HEK293 (cell line): Measurements from ENCODE around the gene FSTL5.

Experiments used
- CTCF ChIA-PET: fragments of 350-600 bp; formaldehyde crosslinking; extraction: SDS; loops from one replicate; lab custom pipeline; 2021; ENCODE audit warnings: antibody characterized with exemption; lab: Yijun Ruan, JAX
- POLR2A ChIA-PET: fragments of 300-600 bp; formaldehyde crosslinking; extraction: SDS; loops from one replicate; lab custom pipeline; 2020; ENCODE audit warnings: antibody characterized with exemption, inconsistent platforms; lab: Yijun Ruan, JAX
- H3K27ac ChIP-seq: fragments of 200-500 bp; sonication (Bioruptor generic); 2 replicates; pipeline ENCODE4 v1.5.1; 2014; ENCODE audit warnings: low read depth, low read length, control low read depth, inconsistent platforms; ENCODE audit errors: extremely low read depth
- H3K36me3 ChIP-seq, 2 experiments: fragments of 200-500 bp in 1 of 2; sonication (Bioruptor generic) in 1 of 2; 1 replicate in 1 of 2; 2 replicates in 1 of 2; pipeline ENCODE4 v1.5.1; 2014 to 2017; ENCODE audit warnings: inconsistent platforms in 2 of 2, low read length in 2 of 2; ENCODE audit not compliant: control insufficient read depth in 2 of 2, insufficient read depth in 1 of 2
- H3K4me1 ChIP-seq: fragments of 200-500 bp; sonication (Bioruptor generic); 2 replicates; pipeline ENCODE4 v1.5.1; 2014; ENCODE audit warnings: mild to moderate bottlenecking, low read length, inconsistent platforms; ENCODE audit not compliant: control insufficient read depth, insufficient read depth
- H3K4me3 ChIP-seq: 2 replicates; pipeline ENCODE4 v1.5.1; 2011; ENCODE audit warnings: low read depth, mild to moderate bottlenecking, control low read depth, low read length, moderate library complexity
- H3K9me3 ChIP-seq: fragments of 200-500 bp; sonication (Bioruptor generic); 2 replicates; pipeline ENCODE4 v1.5.1; 2014; ENCODE audit warnings: low read depth, low read length, inconsistent platforms; ENCODE audit not compliant: control insufficient read depth, insufficient read depth
- GLIS1 ChIP-seq: fragments of 450-650 bp; formaldehyde crosslinking; IDR thresholded peaks from 2 replicates; pipeline ENCODE4 v1.5.1; 2016; ENCODE audit warnings: missing biosample characterization, missing genetic modification characterization
- MYNN ChIP-seq: fragments of 450-650 bp; formaldehyde crosslinking; IDR thresholded peaks from 2 replicates; pipeline ENCODE4 v1.5.1; 2016; ENCODE audit warnings: missing biosample characterization, missing genetic modification characterization, borderline replicate concordance
- MZF1 ChIP-seq: fragments of 450-650 bp; formaldehyde crosslinking; IDR thresholded peaks from 2 replicates; pipeline ENCODE4 v1.5.1; 2017; ENCODE audit warnings: missing biosample characterization, missing genetic modification characterization, borderline replicate concordance
- SALL2 ChIP-seq: fragments of 450-650 bp; formaldehyde crosslinking; IDR thresholded peaks from 2 replicates; pipeline ENCODE4 v1.5.0; 2017; ENCODE audit warnings: missing biosample characterization, mild to moderate bottlenecking, missing genetic modification characterization, borderline replicate concordance
- SCRT1 ChIP-seq: fragments of 450-650 bp; formaldehyde crosslinking; IDR thresholded peaks from 2 replicates; pipeline ENCODE4 v1.5.1; 2016; ENCODE audit warnings: missing biosample characterization, missing genetic modification characterization, borderline replicate concordance
- TRIM28 ChIP-seq: IDR thresholded peaks from 2 replicates; pipeline ENCODE4 v1.6.1; 2011; ENCODE audit warnings: low read length, control low read depth, borderline replicate concordance
- ZBTB17 ChIP-seq: fragments of 450-650 bp; formaldehyde crosslinking; IDR thresholded peaks from 2 replicates; pipeline ENCODE4 v1.5.1; 2016; ENCODE audit warnings: missing biosample characterization, missing genetic modification characterization
- ZBTB7A ChIP-seq: fragments of 450-650 bp; formaldehyde crosslinking; IDR thresholded peaks from 2 replicates; pipeline ENCODE4 v1.5.1; 2016; ENCODE audit warnings: low read depth, missing biosample characterization, missing genetic modification characterization
- ZNF157 ChIP-seq: fragments of 450-650 bp; formaldehyde crosslinking; IDR thresholded peaks from 2 replicates; pipeline ENCODE4 v1.5.1; 2016; ENCODE audit warnings: missing biosample characterization, missing genetic modification characterization
- ZNF169 ChIP-seq: fragments of 450-650 bp; formaldehyde crosslinking; IDR thresholded peaks from 2 replicates; pipeline ENCODE4 v1.5.1; 2016; ENCODE audit warnings: missing biosample characterization, missing genetic modification characterization
- ZNF174 ChIP-seq: fragments of 450-650 bp; formaldehyde crosslinking; IDR thresholded peaks from 2 replicates; pipeline ENCODE4 v1.5.0; 2017; ENCODE audit warnings: missing biosample characterization, mild to moderate bottlenecking, missing genetic modification characterization
- ZNF214 ChIP-seq: fragments of 450-650 bp; formaldehyde crosslinking; IDR thresholded peaks from 2 replicates; pipeline ENCODE4 v1.5.1; 2017; ENCODE audit warnings: missing biosample characterization, mild to moderate bottlenecking, missing genetic modification characterization, borderline replicate concordance
- ZNF311 ChIP-seq: fragments of 450-650 bp; formaldehyde crosslinking; IDR thresholded peaks from 2 replicates; pipeline ENCODE4 v1.5.1; 2017; ENCODE audit warnings: missing biosample characterization, missing genetic modification characterization, borderline replicate concordance
- ZNF423 ChIP-seq: fragments of 450-650 bp; formaldehyde crosslinking; IDR thresholded peaks from 2 replicates; pipeline ENCODE4 v1.5.1; 2016; ENCODE audit warnings: missing biosample characterization, missing genetic modification characterization
- ZNF623 ChIP-seq: fragments of 450-650 bp; formaldehyde crosslinking; IDR thresholded peaks from 2 replicates; pipeline ENCODE4 v1.5.1; 2016; ENCODE audit warnings: missing biosample characterization, missing genetic modification characterization
- ZNF707 ChIP-seq: fragments of 450-650 bp; formaldehyde crosslinking; IDR thresholded peaks from 2 replicates; pipeline ENCODE4 v1.5.1; 2016; ENCODE audit warnings: missing biosample characterization, missing genetic modification characterization
- ZNF791 ChIP-seq: fragments of 450-650 bp; formaldehyde crosslinking; IDR thresholded peaks from 2 replicates; pipeline ENCODE4 v1.5.1; 2016; ENCODE audit warnings: missing biosample characterization, missing genetic modification characterization
- TF ChIP-seq, protein P1 (sequence below): fragments of 450-650 bp; formaldehyde crosslinking; IDR thresholded peaks from 2 replicates; pipeline ENCODE4 v1.5.1; 2016; ENCODE audit warnings: missing biosample characterization, missing genetic modification characterization
- TF ChIP-seq, protein P2 (sequence below): fragments of 450-650 bp; formaldehyde crosslinking; IDR thresholded peaks from 2 replicates; pipeline ENCODE4 v1.5.0; 2017; ENCODE audit warnings: missing biosample characterization, missing genetic modification characterization, borderline replicate concordance
- TF ChIP-seq, protein P3 (sequence below): fragments of 450-650 bp; formaldehyde crosslinking; IDR thresholded peaks from 2 replicates; pipeline ENCODE4 v1.5.1; 2017; ENCODE audit warnings: missing biosample characterization, missing genetic modification characterization
- TF ChIP-seq, protein P4 (sequence below): fragments of 450-650 bp; formaldehyde crosslinking; IDR thresholded peaks from 2 replicates; pipeline ENCODE4 v1.5.1; 2016; ENCODE audit warnings: missing biosample characterization, missing genetic modification characterization
- TF ChIP-seq, protein P5 (sequence below): fragments of 450-650 bp; formaldehyde crosslinking; IDR thresholded peaks from 2 replicates; pipeline ENCODE4 v1.5.1; 2016; ENCODE audit warnings: missing biosample characterization, missing genetic modification characterization
- TF ChIP-seq, protein P6 (sequence below): fragments of 450-650 bp; formaldehyde crosslinking; IDR thresholded peaks from 2 replicates; pipeline ENCODE4 v1.5.1; 2016; ENCODE audit warnings: missing biosample characterization, missing genetic modification characterization, borderline replicate concordance

Gene FSTL5

DNA sequence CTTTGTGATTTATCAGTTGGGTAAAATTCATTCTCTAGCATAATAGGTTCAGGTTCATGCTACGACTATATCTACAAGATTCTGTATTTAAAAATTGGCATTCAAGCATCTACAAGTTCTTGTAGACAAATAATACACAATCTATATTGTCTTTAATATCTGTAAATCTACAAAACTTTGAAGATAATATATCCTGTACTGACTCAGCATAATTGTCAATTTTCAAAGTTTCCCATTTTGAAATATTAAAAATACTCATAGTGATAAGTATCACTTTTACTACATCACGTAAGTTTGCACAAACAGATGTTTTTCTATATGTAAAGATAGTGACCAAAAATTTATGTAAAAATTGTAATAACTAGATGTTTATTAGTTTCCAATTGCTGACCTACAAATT lies 360.6 kb downstream of the FSTL5 start (continued):
- TF ChIP-seq ZBTB7A (no peak), ZNF623 (tag by site-specific recombination) (no peak), ZNF214 (tag by site-specific recombination) (no peak), SCRT1 (tag by site-specific recombination) (no peak), ZNF791 (tag by site-specific recombination) (no peak), ZNF311 (tag by site-specific recombination) (no peak), MYNN (tag by site-specific recombination) (no peak), SALL2 (tag by site-specific recombination) (no peak)
- TF ChIP-seq, protein P1, sequence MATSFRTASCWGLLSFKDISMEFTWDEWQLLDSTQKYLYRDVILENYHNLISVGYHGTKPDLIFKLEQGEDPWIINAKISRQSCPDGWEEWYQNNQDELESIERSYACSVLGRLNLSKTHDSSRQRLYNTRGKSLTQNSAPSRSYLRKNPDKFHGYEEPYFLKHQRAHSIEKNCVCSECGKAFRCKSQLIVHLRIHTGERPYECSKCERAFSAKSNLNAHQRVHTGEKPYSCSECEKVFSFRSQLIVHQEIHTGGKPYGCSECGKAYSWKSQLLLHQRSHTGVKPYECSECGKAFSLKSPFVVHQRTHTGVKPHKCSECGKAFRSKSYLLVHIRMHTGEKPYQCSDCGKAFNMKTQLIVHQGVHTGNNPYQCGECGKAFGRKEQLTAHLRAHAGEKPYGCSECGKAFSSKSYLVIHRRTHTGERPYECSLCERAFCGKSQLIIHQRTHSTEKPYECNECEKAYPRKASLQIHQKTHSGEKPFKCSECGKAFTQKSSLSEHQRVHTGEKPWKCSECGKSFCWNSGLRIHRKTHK (tag by site-specific recombination) = no peak
- TF ChIP-seq, protein P2, sequence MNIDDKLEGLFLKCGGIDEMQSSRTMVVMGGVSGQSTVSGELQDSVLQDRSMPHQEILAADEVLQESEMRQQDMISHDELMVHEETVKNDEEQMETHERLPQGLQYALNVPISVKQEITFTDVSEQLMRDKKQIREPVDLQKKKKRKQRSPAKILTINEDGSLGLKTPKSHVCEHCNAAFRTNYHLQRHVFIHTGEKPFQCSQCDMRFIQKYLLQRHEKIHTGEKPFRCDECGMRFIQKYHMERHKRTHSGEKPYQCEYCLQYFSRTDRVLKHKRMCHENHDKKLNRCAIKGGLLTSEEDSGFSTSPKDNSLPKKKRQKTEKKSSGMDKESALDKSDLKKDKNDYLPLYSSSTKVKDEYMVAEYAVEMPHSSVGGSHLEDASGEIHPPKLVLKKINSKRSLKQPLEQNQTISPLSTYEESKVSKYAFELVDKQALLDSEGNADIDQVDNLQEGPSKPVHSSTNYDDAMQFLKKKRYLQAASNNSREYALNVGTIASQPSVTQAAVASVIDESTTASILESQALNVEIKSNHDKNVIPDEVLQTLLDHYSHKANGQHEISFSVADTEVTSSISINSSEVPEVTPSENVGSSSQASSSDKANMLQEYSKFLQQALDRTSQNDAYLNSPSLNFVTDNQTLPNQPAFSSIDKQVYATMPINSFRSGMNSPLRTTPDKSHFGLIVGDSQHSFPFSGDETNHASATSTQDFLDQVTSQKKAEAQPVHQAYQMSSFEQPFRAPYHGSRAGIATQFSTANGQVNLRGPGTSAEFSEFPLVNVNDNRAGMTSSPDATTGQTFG (tag by site-specific recombination) = no peak
- TF ChIP-seq, all 188 proteins: peak for 0

DNA sequence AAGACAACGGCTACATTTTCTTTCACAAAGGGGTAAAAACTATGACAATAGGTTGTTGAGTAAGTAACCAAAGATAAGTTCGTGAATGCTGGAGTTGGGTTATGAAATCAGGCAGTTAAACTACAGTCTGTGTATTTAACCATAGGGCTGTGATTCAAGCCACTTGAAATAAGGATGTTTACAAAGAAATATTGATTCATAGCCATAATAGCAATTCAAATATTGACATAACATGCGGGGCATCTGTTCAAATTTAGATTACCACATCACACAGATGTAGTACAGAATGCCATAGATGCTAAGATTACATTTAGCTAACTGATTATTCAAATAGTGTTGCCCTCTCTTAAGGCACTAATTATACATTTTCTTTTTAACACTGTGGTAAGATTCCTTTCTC lies 364.1 kb downstream of the FSTL5 start:
- H3K36me3 ChIP-seq = no peaks in the 10 kb centered on the region
- POLR2A ChIA-PET = no interaction called here
- TF ChIP-seq, protein P3, sequence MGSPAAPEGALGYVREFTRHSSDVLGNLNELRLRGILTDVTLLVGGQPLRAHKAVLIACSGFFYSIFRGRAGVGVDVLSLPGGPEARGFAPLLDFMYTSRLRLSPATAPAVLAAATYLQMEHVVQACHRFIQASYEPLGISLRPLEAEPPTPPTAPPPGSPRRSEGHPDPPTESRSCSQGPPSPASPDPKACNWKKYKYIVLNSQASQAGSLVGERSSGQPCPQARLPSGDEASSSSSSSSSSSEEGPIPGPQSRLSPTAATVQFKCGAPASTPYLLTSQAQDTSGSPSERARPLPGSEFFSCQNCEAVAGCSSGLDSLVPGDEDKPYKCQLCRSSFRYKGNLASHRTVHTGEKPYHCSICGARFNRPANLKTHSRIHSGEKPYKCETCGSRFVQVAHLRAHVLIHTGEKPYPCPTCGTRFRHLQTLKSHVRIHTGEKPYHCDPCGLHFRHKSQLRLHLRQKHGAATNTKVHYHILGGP (tag by site-specific recombination) = no peak
- TF ChIP-seq, protein P4, sequence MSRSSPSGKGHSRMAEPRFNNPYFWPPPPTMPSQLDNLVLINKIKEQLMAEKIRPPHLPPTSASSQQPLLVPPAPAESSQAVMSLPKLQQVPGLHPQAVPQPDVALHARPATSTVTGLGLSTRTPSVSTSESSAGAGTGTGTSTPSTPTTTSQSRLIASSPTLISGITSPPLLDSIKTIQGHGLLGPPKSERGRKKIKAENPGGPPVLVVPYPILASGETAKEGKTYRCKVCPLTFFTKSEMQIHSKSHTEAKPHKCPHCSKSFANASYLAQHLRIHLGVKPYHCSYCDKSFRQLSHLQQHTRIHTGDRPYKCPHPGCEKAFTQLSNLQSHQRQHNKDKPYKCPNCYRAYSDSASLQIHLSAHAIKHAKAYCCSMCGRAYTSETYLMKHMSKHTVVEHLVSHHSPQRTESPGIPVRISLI (tag by site-specific recombination) = no peak
- TF ChIP-seq MZF1 (tag by site-specific recombination) = no peak
- TF ChIP-seq ZNF174 (tag by site-specific recombination) = no peak
- no peak for TF ChIP-seq ZBTB17 (tag by site-specific recombination)
- TF ChIP-seq, all 188 proteins: peak for 0
- Histone ChIP-seq H3K4me1 (no peaks in the 10 kb centered on the region), H3K9me3 (no peaks in the 10 kb centered on the region), H3K27ac (no peak overlapping the region), H3K4me3 (no peak overlapping the region)
- CTCF ChIA-PET = no interaction called here

DNA sequence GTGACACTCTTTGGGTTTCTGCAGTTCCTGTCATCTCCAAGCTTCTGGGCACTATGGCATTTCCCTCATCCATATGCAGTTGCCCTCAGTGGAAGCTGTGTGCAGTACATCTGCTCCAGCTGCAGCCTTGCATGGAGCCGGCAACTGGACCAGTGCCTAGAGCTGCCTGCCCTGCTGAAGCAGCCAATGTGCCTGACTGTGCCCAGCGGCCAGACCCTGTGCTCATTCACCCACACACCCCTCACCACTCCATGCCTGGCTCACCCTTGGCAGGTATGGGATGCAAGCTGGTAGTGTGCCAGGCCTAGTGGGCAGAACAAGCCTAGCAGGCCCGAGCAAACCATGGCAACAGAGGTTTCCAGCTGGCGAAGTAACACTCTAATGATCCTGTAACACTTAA lies 370.8 kb downstream of the FSTL5 start:
- no peaks in the 10 kb centered on the region for H3K9me3 ChIP-seq
- H3K27ac ChIP-seq = no peak overlapping the region
- no peaks in the 10 kb centered on the region for H3K36me3 ChIP-seq
- no peaks in the 10 kb centered on the region for H3K4me1 ChIP-seq
- no peak overlapping the region for H3K4me3 ChIP-seq
- ChIA-PET CTCF (no interaction called here), POLR2A (no interaction called here)
- TF ChIP-seq TRIM28 (no peak), ZNF423 (tag by site-specific recombination) (no peak), GLIS1 (tag by site-specific recombination) (no peak), ZNF169 (tag by site-specific recombination) (no peak), ZNF157 (tag by site-specific recombination) (no peak), ZNF707 (tag by site-specific recombination) (no peak)
- TF ChIP-seq, protein P5, sequence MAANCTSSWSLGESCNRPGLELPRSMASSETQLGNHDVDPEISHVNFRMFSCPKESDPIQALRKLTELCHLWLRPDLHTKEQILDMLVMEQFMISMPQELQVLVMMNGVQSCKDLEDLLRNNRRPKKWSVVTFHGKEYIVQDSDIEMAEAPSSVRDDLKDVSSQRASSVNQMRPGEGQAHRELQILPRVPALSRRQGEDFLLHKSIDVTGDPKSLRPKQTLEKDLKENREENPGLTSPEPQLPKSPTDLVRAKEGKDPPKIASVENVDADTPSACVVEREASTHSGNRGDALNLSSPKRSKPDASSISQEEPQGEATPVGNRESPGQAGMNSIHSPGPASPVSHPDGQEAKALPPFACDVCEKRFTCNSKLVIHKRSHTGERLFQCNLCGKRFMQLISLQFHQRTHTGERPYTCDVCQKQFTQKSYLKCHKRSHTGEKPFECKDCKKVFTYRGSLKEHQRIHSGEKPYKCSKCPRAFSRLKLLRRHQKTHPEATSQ (tag by site-specific recombination) = no peak
- TF ChIP-seq, protein P6, sequence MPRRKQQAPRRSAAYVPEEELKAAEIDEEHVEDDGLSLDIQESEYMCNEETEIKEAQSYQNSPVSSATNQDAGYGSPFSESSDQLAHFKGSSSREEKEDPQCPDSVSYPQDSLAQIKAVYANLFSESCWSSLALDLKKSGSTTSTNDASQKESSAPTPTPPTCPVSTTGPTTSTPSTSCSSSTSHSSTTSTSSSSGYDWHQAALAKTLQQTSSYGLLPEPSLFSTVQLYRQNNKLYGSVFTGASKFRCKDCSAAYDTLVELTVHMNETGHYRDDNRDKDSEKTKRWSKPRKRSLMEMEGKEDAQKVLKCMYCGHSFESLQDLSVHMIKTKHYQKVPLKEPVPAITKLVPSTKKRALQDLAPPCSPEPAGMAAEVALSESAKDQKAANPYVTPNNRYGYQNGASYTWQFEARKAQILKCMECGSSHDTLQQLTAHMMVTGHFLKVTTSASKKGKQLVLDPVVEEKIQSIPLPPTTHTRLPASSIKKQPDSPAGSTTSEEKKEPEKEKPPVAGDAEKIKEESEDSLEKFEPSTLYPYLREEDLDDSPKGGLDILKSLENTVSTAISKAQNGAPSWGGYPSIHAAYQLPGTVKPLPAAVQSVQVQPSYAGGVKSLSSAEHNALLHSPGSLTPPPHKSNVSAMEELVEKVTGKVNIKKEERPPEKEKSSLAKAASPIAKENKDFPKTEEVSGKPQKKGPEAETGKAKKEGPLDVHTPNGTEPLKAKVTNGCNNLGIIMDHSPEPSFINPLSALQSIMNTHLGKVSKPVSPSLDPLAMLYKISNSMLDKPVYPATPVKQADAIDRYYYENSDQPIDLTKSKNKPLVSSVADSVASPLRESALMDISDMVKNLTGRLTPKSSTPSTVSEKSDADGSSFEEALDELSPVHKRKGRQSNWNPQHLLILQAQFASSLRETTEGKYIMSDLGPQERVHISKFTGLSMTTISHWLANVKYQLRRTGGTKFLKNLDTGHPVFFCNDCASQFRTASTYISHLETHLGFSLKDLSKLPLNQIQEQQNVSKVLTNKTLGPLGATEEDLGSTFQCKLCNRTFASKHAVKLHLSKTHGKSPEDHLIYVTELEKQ (tag by site-specific recombination) = no peak
